HG03354 (cell line): ENCODE measurements around the gene TRIM8.

ENCODE experiments used
- ATAC-seq: cut with Tn5 transposase; IDR thresholded peaks from one replicate; pipeline ENCODE4 v1.9.1; 2021; ENCODE audit warnings: mild to moderate bottlenecking; ENCODE audit not compliant: unreplicated experiment, poor library complexity, severe bottlenecking

TRIM8 gene

DNA sequence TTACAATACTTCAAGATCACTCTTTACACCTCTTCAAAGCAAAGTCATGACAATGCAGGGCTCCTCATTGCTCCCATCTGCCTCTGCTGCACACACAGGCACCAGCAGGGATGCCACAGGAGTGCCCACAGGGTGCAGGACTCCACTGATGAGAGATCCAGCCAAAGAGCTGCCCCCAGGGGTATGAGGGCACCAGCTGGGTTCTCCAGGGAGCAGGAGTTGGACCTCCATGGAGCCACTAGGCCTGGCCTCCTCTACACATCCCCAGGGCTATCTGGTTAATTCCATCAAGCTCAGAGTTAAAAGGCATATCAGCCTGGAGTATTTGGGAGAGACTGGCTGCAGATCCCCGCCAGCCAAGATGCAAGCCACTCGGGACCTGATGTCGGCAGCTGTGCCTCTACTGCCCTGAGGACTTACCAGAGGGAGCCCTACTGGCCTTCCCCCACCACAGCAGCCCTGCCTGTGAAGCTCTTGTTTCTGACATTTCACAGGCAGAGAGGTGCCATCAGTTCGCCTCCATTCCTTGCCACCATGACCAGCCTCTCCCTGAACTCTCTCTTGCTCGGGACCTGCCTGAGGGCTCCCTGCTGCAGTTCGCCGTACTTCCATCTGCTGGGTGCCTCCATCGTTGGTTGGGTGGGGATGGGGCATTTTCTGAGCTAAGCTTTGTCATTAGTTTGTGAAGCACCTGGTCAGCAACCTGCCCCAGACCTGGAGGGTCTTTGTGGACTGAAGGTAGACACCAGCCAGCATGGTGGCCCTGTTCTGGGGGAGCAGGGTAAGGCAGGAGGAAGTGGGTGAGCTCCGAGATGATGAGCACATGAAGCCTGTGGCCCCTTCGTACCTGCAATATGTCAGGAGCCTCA lies 12.5 kb upstream of the TRIM8 start:
- no peak for ATAC-seq

- ATAC-seq = no peak
Measured at GRCh38 chr10:102632394-102633111, 11.7 kb upstream of the TRIM8 start.

DNA sequence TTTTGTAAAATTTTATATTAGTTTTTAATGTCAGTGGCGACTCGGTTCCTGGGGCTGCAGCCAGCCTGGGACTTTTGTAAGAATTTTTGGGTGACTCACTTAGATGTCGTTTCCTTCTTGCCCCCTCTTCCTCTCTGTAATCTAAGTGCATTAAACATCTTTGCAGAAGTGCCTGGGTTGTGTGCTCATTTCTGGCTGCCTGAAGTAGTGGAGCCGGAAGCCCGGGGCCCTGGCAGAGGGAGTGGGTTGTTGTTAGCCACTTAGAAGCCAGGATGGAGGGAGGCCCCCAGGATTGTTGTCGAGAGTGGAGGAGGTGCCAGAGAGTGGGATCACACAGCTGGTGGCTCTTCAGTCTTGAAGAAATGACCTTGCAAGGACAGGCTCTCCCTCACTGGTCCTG lies 11.0 kb upstream of the TRIM8 start:
- ATAC-seq = no peak

- ATAC-seq = no peak
Measured at GRCh38 chr10:102633848-102634247, 10.4 kb upstream of the TRIM8 start.

DNA sequence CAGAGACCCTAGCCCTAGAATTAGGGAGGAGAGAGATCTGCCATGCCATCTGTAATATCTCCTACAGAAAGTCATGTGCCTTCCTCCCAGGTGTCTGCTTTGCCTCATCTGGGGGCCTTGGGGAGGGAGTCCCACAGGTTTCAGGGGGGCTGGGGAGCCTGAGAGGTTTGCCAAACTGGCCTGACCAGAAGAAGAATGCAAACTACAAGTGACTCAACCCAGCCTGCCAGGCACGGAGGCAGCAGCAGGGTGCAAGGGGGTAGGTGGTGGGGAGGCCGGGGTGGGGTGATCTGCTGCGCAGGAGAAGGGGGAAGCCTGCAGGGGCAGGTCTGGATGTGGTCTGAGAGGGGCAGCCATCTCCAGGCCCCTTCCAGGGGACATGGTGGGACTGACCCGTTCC lies 9.6 kb upstream of the TRIM8 start:
- ATAC-seq = no peak

GRCh38 chr10:102635377-102635776 lies 8.9 kb upstream of the TRIM8 start:
- ATAC-seq = no peak

GRCh38 chr10:102639537-102639936 lies 4.7 kb upstream of the TRIM8 start:
- ATAC-seq = no peak

GRCh38 chr10:102641402-102641801 lies 2.9 kb upstream of the TRIM8 start:
- ATAC-seq = no peak

DNA sequence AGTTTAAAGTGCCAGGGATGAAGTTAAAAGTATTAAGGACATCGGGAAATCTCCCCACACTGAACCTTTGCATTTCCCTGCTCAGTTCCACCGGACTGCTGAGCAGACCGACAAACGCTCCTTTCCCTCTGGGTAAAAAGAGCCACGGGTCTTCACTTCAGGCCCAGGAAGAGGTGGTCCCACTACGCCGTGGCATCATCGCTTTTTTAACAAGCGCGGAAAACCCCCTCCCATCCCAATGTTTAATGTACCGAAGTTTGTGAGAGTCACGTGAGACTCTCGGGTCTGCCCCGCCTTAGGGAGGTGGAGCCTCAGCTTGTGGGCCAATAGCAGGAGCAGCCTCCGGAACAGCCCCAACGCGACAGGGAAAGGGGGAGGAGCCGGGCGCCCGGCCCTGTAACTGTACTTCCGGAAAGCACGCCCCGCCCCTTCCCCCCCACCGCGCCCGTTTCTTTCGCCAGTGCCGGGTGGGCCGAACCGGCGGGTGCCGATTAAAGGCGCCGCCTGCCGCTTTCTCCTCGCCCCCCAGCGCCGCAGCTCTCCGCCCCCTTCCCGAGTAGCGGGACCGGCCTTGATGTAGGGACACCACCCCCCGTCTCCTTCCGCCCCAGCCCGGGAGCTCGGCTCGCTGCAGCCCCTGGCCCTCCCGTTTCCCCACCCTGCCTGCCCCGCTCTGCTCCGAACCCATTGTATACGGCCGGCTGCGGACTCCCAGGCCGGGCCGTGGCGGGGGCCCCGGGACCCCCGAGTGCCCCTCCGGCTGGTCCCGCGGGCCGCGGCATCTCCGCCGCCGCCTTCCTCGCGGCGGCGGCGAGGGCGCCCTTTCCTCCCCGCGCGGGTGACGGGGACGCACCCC lies 2.2 kb upstream of the TRIM8 start:
- peak; percentile 50 for ATAC-seq

- peak; percentile 1 for ATAC-seq
Measured at GRCh38 chr10:102642736-102643335, 1.4 kb upstream of the TRIM8 start.

DNA sequence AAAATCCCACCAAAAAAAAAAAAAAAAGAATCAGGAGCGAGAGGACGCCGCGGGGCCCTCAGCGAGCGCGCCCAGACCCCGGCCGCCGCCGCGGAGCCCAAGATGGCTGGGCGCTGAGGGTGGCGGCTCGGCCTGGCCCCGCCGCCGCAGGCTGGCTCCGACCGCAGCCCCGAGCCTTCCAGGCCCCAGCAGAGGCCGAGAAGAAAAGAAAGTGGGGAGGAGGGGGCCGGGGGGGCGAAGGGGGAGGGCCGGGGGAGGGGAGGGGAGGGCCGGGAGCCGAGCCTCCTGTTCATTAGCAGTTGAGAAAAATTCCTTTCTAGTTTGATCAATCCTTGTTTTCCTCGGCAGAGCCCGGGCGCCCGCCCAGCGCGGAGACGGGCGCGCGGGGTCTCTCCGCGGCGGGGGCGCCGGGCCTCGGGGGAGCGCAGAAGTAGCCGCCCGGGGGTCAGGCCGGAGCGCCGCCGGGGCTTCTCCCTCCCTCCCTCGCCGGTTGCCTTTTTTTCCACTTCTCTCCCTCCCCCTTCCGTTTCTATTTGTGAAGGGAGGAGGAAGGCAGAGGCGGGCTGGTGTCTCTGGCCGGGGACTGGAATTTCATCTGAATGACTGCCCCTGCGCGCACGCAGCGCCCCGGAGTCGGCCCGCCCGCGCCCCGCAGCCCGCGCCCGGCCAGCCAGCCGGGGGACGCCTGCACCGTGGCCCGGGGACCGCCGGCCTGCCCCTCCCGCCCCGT lies 778 bp upstream of the TRIM8 start:
- ATAC-seq = no peak

DNA sequence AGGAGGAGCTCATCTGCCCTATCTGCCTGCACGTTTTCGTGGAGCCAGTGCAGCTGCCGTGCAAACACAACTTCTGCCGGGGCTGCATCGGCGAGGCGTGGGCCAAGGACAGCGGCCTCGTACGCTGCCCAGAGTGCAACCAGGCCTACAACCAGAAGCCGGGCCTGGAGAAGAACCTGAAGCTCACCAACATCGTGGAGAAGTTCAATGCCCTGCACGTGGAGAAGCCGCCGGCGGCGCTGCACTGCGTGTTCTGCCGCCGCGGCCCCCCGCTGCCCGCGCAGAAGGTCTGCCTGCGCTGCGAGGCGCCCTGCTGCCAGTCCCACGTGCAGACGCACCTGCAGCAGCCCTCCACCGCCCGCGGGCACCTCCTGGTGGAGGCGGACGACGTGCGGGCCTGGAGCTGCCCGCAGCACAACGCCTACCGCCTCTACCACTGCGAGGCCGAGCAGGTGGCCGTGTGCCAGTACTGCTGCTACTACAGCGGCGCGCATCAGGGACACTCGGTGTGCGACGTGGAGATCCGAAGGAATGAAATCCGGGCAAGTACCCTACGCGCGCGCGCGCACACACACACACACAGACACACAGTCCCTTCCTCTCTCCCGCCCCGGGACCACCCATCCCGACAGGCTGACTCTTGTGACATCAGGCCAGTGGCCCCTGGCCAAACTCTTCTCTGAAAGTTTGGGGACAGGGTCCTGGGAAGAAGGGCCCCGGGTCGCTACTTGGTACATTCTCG lies 538 bp downstream of the TRIM8 start:
- ATAC-seq = peak; percentile 12

DNA sequence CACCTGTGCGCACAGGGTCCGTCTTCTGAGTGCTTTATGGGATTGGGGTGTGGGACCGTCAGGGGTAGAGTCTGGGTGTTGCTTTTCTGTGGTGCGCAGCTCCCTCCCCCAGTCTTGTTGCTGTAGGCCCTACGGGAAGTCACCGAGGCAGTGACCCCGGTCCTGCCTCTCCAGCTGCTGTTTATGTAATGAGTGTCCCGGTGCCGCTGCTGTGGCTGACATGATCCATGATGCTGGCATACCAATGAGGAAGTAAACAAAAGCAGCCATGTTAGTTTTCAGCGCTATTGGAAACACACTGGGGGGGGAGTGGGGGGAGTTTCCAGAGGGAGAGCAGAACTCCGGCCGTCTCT lies 1.1 kb downstream of the TRIM8 start:
- no peak for ATAC-seq

DNA sequence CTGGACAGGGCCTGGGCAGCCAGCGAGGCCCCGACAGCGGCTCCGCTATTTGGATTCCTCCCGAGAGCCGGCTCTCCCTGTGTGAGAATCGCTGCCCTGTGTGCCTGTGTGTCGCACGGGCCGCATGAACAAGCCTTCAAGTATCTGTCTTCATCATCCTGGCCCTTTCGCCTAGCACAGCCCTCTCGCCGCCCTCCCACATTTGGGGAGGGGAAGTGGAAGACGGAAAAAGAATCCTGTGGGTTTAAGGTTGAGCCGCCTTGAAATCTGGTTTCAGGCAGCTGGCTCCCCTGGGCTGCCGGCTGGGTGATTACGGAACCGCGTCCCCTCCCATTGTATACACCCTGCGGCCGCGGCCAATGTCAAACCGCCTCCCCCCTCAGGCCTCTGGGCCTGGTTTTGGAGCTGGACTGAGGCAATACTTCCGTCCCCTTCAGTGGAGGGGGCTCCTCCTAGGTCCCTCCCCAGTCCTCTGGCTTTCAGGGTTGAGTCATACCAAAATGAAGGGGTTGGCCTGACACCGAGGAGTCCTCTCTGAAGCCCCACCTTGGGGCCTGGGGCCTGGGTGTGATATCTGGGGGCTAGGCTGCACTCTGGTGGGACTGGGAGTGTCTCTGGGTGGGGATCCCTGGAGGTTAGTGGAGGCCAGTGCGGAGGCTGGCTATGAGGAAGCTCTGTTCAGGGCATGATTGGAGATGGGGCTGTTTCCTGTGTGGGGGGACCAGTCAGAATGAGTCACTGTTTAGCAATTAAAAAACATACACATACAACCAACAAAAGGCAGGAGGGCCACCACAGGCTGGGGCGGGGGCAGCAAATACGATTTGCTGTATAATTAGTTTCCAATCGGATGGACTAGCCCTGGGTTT lies 1.7 kb downstream of the TRIM8 start:
- ATAC-seq = peak; percentile 42

DNA sequence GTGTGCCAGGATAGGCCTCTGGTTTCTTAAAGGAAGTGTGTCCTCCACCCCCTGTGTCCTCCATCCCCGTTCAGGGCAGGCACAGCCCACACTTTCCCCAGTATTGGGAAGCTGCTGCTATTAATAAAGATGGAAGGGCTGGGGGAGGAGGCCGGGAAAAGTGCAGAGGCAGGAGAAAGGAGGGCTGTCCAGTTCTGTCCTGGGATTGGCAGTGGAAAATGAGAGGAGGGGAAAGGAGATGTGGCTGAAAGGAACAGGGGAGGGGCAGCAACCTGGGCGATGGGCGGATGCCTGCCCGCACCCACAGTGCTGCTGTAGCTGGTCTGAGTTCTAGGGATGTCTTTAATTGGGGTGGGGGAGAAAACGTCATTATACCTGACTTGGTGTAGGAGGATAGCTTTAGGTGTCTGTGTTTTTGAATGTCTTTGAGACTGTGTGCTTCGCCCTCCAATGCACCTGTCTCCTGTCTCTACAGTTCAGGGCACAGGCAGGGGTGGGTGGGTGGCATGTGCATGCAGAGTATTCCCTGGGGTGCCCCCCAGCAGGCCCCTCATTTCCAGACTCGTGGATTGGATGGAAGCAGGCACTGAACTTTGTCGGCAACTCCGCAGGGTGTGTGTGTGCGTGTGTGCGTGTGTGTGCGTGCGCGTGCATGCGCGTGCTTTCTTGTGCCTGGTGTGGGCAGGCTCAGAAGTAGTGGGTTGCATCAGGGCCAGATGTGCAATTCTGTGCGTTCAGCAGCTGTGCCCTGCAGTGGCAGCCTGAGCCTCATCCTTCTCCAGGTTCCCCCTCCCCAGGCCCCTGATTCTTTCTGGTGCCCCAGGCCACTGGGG lies 2.5 kb downstream of the TRIM8 start:
- ATAC-seq = no peak

DNA sequence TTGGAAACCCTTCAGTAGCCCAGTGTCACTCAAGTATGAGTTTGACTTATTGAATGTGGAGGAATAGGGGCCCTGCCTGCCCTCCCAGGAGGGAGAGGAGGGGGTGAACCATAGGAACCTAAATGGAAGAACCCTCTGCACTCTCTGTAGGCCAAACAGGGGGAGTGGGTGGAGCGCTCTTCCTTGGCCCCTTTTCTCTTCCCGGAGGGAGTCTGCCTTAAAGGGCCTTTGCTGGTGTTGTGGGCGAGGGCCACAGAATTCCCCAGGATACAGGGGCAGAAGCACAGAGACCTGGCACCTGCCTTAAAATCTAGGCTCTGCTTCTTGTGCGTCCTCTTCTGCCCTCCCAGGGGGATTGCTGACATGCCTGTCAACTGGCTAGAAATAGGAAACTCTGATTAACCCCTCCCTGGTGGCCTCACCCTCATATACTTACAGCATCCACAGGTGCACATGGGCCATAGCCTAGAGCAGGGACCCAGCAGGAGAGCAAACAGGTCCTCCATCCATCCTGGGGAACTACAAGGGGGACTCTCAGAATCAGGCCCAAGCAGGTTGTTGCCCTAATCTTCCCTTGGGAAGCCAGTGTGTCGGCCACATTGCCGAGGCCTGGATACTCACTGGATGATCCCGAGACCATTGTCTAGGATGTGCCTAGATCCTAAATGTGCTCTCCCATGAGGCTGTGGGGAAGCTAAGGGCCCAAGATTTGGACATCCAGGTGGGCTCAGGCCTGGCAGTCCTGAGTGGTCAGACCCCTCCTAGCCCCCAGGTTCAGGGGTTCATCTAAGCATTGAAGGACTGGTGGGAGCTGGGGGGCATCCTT lies 3.4 kb downstream of the TRIM8 start:
- no peak for ATAC-seq
